Ascending aorta (tissue), 2 donors: ENCODE results near the gene SAMD11. TPM values are rescaled to one million over a fixed set of nuclear protein-coding genes. Genes with fewer than 3 reads are reported as not detected.

Experiments
- DNase-seq, 2 donors: peaks; one replicate each; pipeline ENCODE4 v3.0.0-alpha.2; 2019; ENCODE audit warnings: low spot score in 2 of 2
- H3K27ac ChIP-seq, 2 donors: fragments of 200-600 bp; sonication (generic); one replicate each; pipeline ENCODE4 v1.5.1; 2016 to 2017; ENCODE audit warnings: mild to moderate bottlenecking in 1 of 2
- H3K27me3 ChIP-seq: fragments of 200-600 bp; sonication (generic); one replicate; pipeline ENCODE4 v1.5.1; 2017
- H3K36me3 ChIP-seq, 2 donors: fragments of 200-600 bp; sonication (generic); one replicate each; pipeline ENCODE4 v1.5.1; 2016
- H3K4me1 ChIP-seq, 2 donors: fragments of 200-600 bp; sonication (generic); one replicate each; pipeline ENCODE4 v1.5.1; 2016 to 2017; ENCODE audit warnings: mild to moderate bottlenecking in 1 of 2
- H3K4me3 ChIP-seq, 2 donors: fragments of 200-600 bp; sonication (generic); one replicate each; pipeline ENCODE4 v1.5.1; 2016 to 2017; ENCODE audit warnings: mild to moderate bottlenecking in 1 of 2
- H3K9me3 ChIP-seq, 2 donors: fragments of 200-600 bp; sonication (generic); one replicate each; pipeline ENCODE4 v1.5.1; 2016
- CTCF ChIP-seq, 3 experiments: fragments of 200-600 bp in 2 of 3; fragments of 450-650 bp in 1 of 3; sonication (generic) in 2 of 3; IDR thresholded peaks; one replicate each; pipeline ENCODE4 v1.5.1; 2016 to 2019; ENCODE audit warnings: antibody characterized with exemption in 3 of 3, mild to moderate bottlenecking in 1 of 3, moderate library complexity in 1 of 3
- intact Hi-C: fragments of 100-400 bp; cut with DNase I; formaldehyde crosslinking; loops from one replicate; pipeline ENCODE4 v1.15.1; 2023
- total RNA-seq: library from RNA; depleted of rRNA; stranded (reverse); fragments of >200 nt; gene quantifications from one replicate; pipeline ENCODE4 v1.1.0, GENCODE V29; 2016

Gene SAMD11
- total RNA-seq, 1 donor from 2014 or later, result 9.7 TPM

GRCh38 chr1:907611-908451 lies 15.9 kb upstream of the SAMD11 start:
- DNase-seq, result peak in 1 of 2 donors; percentile 47
- Histone ChIP-seq H3K27me3 (no peaks in the 10 kb centered on the region), H3K4me1 (peaks cover 0 to 3% of the 10 kb centered on the region in 2 donors)

GRCh38 chr1:908661-909060 lies 15.1 kb upstream of the SAMD11 start:
- no peak for TF ChIP-seq CTCF (IDR thresholded peaks at IDR 0.05)
- H3K27ac ChIP-seq, result no peak overlapping the region
- no peak overlapping the region for H3K4me3 ChIP-seq
- peaks cover 0 to 3% of the 10 kb centered on the region in 2 donors for H3K4me1 ChIP-seq
- intact Hi-C loops, result loop anchor here (5.0 kb wide), 1 partner anchor 49 kb away; the partner anchor contains the start of gene NOC2L
- no peaks in the 10 kb centered on the region for H3K9me3 ChIP-seq
- no peaks in the 10 kb centered on the region for H3K27me3 ChIP-seq
- H3K36me3 ChIP-seq, result no peaks in the 10 kb centered on the region
- DNase-seq, result no peak

More at GRCh38 chr1:907611-908451, 15.9 kb upstream of the SAMD11 start:
- H3K4me3 ChIP-seq, result no peak overlapping the region
- H3K36me3 ChIP-seq, result no peaks in the 10 kb centered on the region
- no peak overlapping the region for H3K27ac ChIP-seq
- TF ChIP-seq CTCF (IDR thresholded peaks at IDR 0.05), result no peak
- no peaks in the 10 kb centered on the region for H3K9me3 ChIP-seq
- intact Hi-C loops, result loop anchor here (5.0 kb wide), 1 partner anchor 49 kb away; the partner anchor contains the start of gene NOC2L

- no peaks in the 10 kb centered on the region for H3K27me3 ChIP-seq
Observed at GRCh38 chr1:909861-910310, 13.8 kb upstream of the SAMD11 start.

GRCh38 chr1:910311-910880 lies 13.3 kb upstream of the SAMD11 start:
- H3K27ac ChIP-seq, result no peak overlapping the region
- H3K36me3 ChIP-seq, result no peaks in the 10 kb centered on the region
- H3K27me3 ChIP-seq, result no peaks in the 10 kb centered on the region
- H3K9me3 ChIP-seq, result no peaks in the 10 kb centered on the region
- peak overlapping the region; percentile 21 to 59 for H3K4me3 ChIP-seq
- peaks cover 0 to 3% of the 10 kb centered on the region in 2 donors for H3K4me1 ChIP-seq
- no peak for TF ChIP-seq CTCF (IDR thresholded peaks at IDR 0.05)
- DNase-seq, result peak; percentile 3 to 57
- intact Hi-C loops, result no loop called here

More at GRCh38 chr1:909861-910310, 13.8 kb upstream of the SAMD11 start:
- no peak for TF ChIP-seq CTCF (IDR thresholded peaks at IDR 0.05)
- Histone ChIP-seq H3K36me3 (no peaks in the 10 kb centered on the region), H3K4me1 (peaks cover 0 to 3% of the 10 kb centered on the region in 2 donors), H3K27ac (no peak overlapping the region), H3K4me3 (peak overlapping the region; percentile 21 to 59), H3K9me3 (no peaks in the 10 kb centered on the region)
- peak in 1 of 2 donors; percentile 52 for DNase-seq
- intact Hi-C loops, result loop anchor here (5.0 kb wide), 1 partner anchor 47 kb away; the partner anchor contains the start of gene NOC2L

GRCh38 chr1:910881-911721 lies 12.6 kb upstream of the SAMD11 start:
- H3K36me3 ChIP-seq, result no peaks in the 10 kb centered on the region
- H3K4me1 ChIP-seq, result peaks cover 0 to 5% of the 10 kb centered on the region in 2 donors
- no peaks in the 10 kb centered on the region for H3K9me3 ChIP-seq
- no peak for TF ChIP-seq CTCF (IDR thresholded peaks at IDR 0.05)
- intact Hi-C loops, result no loop called here
- H3K27ac ChIP-seq, result no peak overlapping the region
- H3K27me3 ChIP-seq, result no peaks in the 10 kb centered on the region
- DNase-seq, result peak in 1 of 2 donors; percentile 50
- H3K4me3 ChIP-seq, result no peak overlapping the region
